Endothelial cell of umbilical vein (primary cell): ENCODE data around the gene ZNF839. TPM values are rescaled to one million over a fixed set of nuclear protein-coding genes. Genes with fewer than 3 reads are reported as not detected.

Experiments
- BruUV-seq: library from RNA; stranded (reverse); fragments of 400-500 nt; replicated peaks from 2 replicates; lab custom pipeline; 2021; lab: Mats Ljungman, UMichigan
- CTCF ChIA-PET: fragments of 300-600, 350-600 bp; sonication (Branson Sonifier 250); formaldehyde crosslinking; loops from one replicate; lab custom pipeline; 2021; ENCODE audit warnings: antibody characterized with exemption, inconsistent platforms; lab: Charles Lee
- POLR2A ChIA-PET: fragments of 300-600, 350-600 bp; sonication (Branson Sonifier 250); formaldehyde crosslinking; loops from one replicate; lab custom pipeline; 2021; ENCODE audit warnings: antibody characterized with exemption, inconsistent platforms; lab: Charles Lee
- DNase-seq: peaks from one replicate; pipeline ENCODE4 v3.0.0-alpha.2; 2011; ENCODE audit warnings: low read depth, low spot score
- FAIRE-seq: peaks from 2 replicates; lab custom pipeline; 2011; peaks lifted over from hg19 to GRCh38; lab: Jason Lieb, UNC
- H2AFZ ChIP-seq: 2 replicates; pipeline ENCODE4 v1.6.0; 2012; ENCODE audit warnings: low read depth, low read length, control low read depth, inconsistent platforms
- H3K27ac ChIP-seq: 2 replicates; pipeline ENCODE4 v1.5.1; 2011; ENCODE audit warnings: low read depth, mild to moderate bottlenecking, control low read depth, low read length, moderate library complexity; ENCODE audit not compliant: insufficient read depth
- H3K27me3 ChIP-seq, 2 experiments: 2 replicates each; pipeline versions ENCODE4 v1.6.0 to v1.6.1; 2011; ENCODE audit warnings: low read length in 2 of 2, mixed read lengths in 1 of 2; ENCODE audit not compliant: control insufficient read depth in 2 of 2, insufficient read depth in 2 of 2
- H3K36me3 ChIP-seq, 2 experiments: 2 replicates in 1 of 2; 3 replicates in 1 of 2; pipeline ENCODE4 v1.5.1; 2011; ENCODE audit warnings: low read length in 2 of 2, mild to moderate bottlenecking in 1 of 2, moderate library complexity in 1 of 2; ENCODE audit not compliant: control insufficient read depth in 2 of 2, insufficient read depth in 2 of 2; ENCODE audit errors: extremely low read depth in 1 of 2
- H3K4me1 ChIP-seq: 3 replicates; pipeline ENCODE4 v1.5.1; 2011; ENCODE audit warnings: mild to moderate bottlenecking, low read length; ENCODE audit not compliant: control insufficient read depth, insufficient read depth; ENCODE audit errors: extremely low read depth
- H3K4me2 ChIP-seq: 2 replicates; pipeline ENCODE4 v1.6.1; 2011; ENCODE audit warnings: low read length, control low read depth, mixed read lengths; ENCODE audit not compliant: insufficient read depth
- H3K4me3 ChIP-seq, 3 experiments: fragments of 200-600 bp in 1 of 3; sonication (generic), shearing (Covaris generic) in 1 of 3; replicated peaks in 1 of 3; 2 replicates each; pipeline ENCODE4 v1.5.1; 2011 to 2016; ENCODE audit warnings: control low read depth in 3 of 3, low read length in 3 of 3, mild to moderate bottlenecking in 2 of 3, inconsistent platforms in 1 of 3, low read depth in 1 of 3, moderate library complexity in 1 of 3; ENCODE audit not compliant: insufficient read depth in 1 of 3
- H3K79me2 ChIP-seq: 2 replicates; pipeline ENCODE4 v1.6.0; 2012; ENCODE audit warnings: low read length, inconsistent platforms; ENCODE audit not compliant: control insufficient read depth, insufficient read depth
- H3K9ac ChIP-seq: replicated peaks from 2 replicates; pipeline ENCODE3; 2011; ENCODE audit warnings: low read length, control low read depth; ENCODE audit not compliant: insufficient read depth; ENCODE audit errors: extremely low read depth
- H3K9me1 ChIP-seq: replicated peaks from 3 replicates; pipeline ENCODE4 v1.6.0; 2011; ENCODE audit warnings: mild to moderate bottlenecking, low read length; ENCODE audit not compliant: control insufficient read depth, insufficient read depth; ENCODE audit errors: extremely low read depth
- H3K9me3 ChIP-seq: replicated peaks from 2 replicates; pipeline ENCODE4 v1.5.1; 2012; ENCODE audit warnings: low read length, inconsistent platforms; ENCODE audit not compliant: control insufficient read depth, insufficient read depth
- H4K20me1 ChIP-seq: replicated peaks from 2 replicates; pipeline ENCODE3; 2011; ENCODE audit warnings: mild to moderate bottlenecking, low read length; ENCODE audit not compliant: control insufficient read depth, insufficient read depth; ENCODE audit errors: extremely low read depth
- FOS ChIP-seq: IDR thresholded peaks from 2 replicates; pipeline ENCODE4 v1.6.1; 2011; ENCODE audit warnings: mild to moderate bottlenecking, low read length, moderate library complexity, borderline replicate concordance; ENCODE audit not compliant: insufficient read depth
- GATA2 ChIP-seq: IDR thresholded peaks from 2 replicates; pipeline ENCODE4 v1.7.0; 2011; ENCODE audit warnings: low read depth, mild to moderate bottlenecking, moderate library complexity, mixed read lengths, low read length; ENCODE audit not compliant: insufficient read length, insufficient read depth
- JUN ChIP-seq: IDR thresholded peaks from 2 replicates; pipeline ENCODE4 v1.6.1; 2011; ENCODE audit warnings: borderline replicate concordance, low read depth; ENCODE audit not compliant: insufficient read length, insufficient read depth
- MYC ChIP-seq: IDR thresholded peaks from one replicate; pipeline ENCODE4 v1.6.1; 2011; ENCODE audit warnings: mild to moderate bottlenecking, low read depth, low read length
- POLR2AphosphoS5 ChIP-seq: IDR thresholded peaks from 2 replicates; pipeline ENCODE4 v1.6.1; 2012; ENCODE audit warnings: low read depth, mild to moderate bottlenecking, control low read depth, low read length, moderate library complexity; ENCODE audit not compliant: insufficient read depth
- dilution Hi-C: fragments of 300-500 bp; cut with MboI; formaldehyde crosslinking; loops from one replicate; pipeline ENCODE4 v1.15.0; 2019; ENCODE audit warnings: low sequenced_read_pairs; ENCODE audit not compliant: extremely low pct_ligation_motif_present
- intact Hi-C: fragments of 100-400 bp; cut with micrococcal nuclease; formaldehyde crosslinking; loops from one replicate; pipeline ENCODE4 v1.10.0; 2022
- polyA plus RNA-seq, 4 experiments: library from polyadenylated mRNA; depleted of rRNA in 3 of 4; stranded (reverse) in 3 of 4; unstranded in 1 of 4; fragments of >200 nt; gene quantifications; 2 replicates each; pipeline versions ENCODE4 v1.2.1 to v1.2.3, GENCODE V29; 2011 to 2012; ENCODE audit warnings: missing spikeins in 1 of 4
- total RNA-seq: library from RNA; stranded (reverse); gene quantifications from 2 replicates; pipeline ENCODE4 v1.2.3, GENCODE V29; 2021
- TF ChIP-seq, protein P1 (sequence below): IDR thresholded peaks from 2 replicates; pipeline ENCODE4 v1.6.1; 2011; ENCODE audit not compliant: insufficient read depth, insufficient read length
- TF ChIP-seq, protein P2 (sequence below), 2 donors: IDR thresholded peaks; 1 replicate in 1 of 2; 2 replicates in 1 of 2; pipeline ENCODE4 v1.5.1; 2011; ENCODE audit warnings: low read length in 2 of 2, mild to moderate bottlenecking in 2 of 2, moderate library complexity in 2 of 2, control low read depth in 1 of 2, inconsistent platforms in 1 of 2, low read depth in 1 of 2; ENCODE audit not compliant: insufficient read depth in 1 of 2; ENCODE audit errors: extremely low read depth in 1 of 2

The ZNF839 gene
- total and polyA plus RNA-seq, 2 donors (not counting 3 experiments of a cell fraction or from before 2014, with no cell fraction given): 9.8 to 12.5 TPM

DNA sequence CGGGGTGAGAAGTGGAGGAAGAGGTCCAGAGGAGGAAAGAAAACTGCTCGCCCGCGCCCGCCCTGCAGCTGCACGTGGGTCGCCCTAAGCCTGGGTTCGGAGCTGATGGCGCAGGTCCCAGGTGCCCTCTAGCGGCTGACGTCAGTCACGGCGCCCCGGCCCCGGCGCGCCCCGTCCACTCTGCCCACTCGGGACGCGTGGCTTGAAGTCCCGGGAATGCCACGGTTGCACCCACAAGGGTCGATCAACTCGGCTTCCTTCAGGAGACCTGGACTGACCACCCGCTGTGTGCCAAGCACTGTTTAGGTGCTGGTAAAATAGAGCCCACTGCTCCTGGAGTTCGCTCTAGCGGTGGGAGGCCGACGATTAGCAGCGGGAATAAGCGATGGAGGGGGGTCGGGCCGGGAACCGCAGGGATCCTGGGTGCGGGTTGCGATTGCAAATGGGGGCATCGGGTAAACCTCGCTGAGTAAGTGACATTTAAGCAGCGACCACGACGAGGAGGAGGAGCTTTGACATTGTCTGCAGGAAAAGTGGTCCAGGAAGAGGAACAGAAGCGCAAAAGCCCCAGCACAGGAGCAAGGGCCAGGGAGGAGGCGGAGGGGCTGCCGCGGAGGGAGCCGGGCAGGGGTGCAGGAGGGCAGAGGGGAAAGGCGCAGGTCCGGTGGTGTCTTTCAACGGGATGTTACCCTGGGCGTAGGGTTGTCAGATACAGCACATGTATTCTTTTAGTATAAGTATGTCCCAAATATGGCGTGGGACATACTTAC lies 5.1 kb upstream of the ZNF839 start:
- Histone ChIP-seq H3K9ac (no peak overlapping the region), H3K79me2 (no peaks in the 10 kb centered on the region), H4K20me1 (no peaks in the 10 kb centered on the region), H3K4me2 (peak overlapping the region; percentile 68), H3K9me1 (no peaks in the 10 kb centered on the region), H3K9me3 (no peaks in the 10 kb centered on the region), H2AFZ (peak overlapping the region; percentile 94), H3K36me3 (no peaks in the 10 kb centered on the region), H3K27me3 (no peaks in the 10 kb centered on the region), H3K4me1 (peaks cover 19% of the 10 kb centered on the region), H3K4me3 (peak overlapping the region; percentile 10 to 53 (median 50)), H3K27ac (no peak overlapping the region)
- DNase-seq: peak; percentile 82
- BruUV-seq: no TSS peak
- FAIRE-seq: peak; percentile 96
- ChIA-PET CTCF (interaction anchor here (0.6 to 2.8 kb wide), 37 partner anchors 10 to 607 kb away, joined by 3 to 32 read pairs (median 4); partner anchors contain the start of genes CINP, MOK, TECPR2 and WDR20), POLR2A (no interaction called here)
- dilution Hi-C loops: no loop called here
- no peak for TF ChIP-seq JUN
- TF ChIP-seq FOS: no peak
- TF ChIP-seq, protein P1, sequence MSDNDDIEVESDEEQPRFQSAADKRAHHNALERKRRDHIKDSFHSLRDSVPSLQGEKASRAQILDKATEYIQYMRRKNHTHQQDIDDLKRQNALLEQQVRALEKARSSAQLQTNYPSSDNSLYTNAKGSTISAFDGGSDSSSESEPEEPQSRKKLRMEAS: peak; percentile 78
- no peak for TF ChIP-seq GATA2
- TF ChIP-seq, protein P2, sequence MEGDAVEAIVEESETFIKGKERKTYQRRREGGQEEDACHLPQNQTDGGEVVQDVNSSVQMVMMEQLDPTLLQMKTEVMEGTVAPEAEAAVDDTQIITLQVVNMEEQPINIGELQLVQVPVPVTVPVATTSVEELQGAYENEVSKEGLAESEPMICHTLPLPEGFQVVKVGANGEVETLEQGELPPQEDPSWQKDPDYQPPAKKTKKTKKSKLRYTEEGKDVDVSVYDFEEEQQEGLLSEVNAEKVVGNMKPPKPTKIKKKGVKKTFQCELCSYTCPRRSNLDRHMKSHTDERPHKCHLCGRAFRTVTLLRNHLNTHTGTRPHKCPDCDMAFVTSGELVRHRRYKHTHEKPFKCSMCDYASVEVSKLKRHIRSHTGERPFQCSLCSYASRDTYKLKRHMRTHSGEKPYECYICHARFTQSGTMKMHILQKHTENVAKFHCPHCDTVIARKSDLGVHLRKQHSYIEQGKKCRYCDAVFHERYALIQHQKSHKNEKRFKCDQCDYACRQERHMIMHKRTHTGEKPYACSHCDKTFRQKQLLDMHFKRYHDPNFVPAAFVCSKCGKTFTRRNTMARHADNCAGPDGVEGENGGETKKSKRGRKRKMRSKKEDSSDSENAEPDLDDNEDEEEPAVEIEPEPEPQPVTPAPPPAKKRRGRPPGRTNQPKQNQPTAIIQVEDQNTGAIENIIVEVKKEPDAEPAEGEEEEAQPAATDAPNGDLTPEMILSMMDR (IDR thresholded peaks at IDR 0.05; ENCODE audit: extremely low read depth in 1 of 2, insufficient read depth in 1 of 2, low read depth in 1 of 2, low read length in 2 of 2): peak; percentile 99
- peak; percentile 92 for TF ChIP-seq MYC
- TF ChIP-seq POLR2AphosphoS5: no peak
- intact Hi-C loops: loop anchor here (1.0 to 10.0 kb wide), 9 partner anchors 9 to 607 kb away; partner anchors contain the start of genes CINP, HSP90AA1, MOK and PPP2R5C
